CMK (cell line): ENCODE results near the gene MSI2.
A peak's percentile ranks its signal among the peaks of the same experiment; 100 is the strongest.

Source experiments
- DNase-seq: peaks from one replicate; pipeline ENCODE4 v3.0.0-alpha.2; 2010; ENCODE audit warnings: low read depth

Gene MSI2

DNA sequence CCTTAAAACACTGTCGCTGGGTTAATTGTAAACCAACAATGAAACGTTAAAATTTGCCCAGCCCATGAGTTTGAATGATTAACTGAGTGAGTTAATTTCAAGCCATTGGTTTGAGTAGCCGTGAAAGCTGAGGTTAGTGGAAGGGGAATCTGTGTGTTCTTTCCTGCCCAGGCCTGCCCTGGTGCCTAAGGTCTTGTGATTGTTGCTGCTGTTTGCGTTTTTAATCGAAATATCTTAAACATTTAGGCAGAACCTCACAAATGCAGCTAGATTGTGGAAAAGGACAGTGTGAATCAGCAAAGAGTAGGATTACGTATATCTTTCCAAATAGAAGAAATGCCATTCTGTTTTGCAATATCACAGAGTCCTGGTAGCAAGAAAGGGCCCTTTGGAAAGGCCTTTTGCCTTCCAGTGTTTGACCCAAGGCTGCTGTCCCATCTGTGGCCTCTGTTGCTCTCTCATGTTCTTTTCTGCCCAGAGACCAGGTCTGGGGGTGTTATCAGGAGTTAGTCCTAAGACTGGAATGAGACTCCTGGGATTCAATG is 113.8 kb downstream of the MSI2 start:
- no peak for DNase-seq

DNA sequence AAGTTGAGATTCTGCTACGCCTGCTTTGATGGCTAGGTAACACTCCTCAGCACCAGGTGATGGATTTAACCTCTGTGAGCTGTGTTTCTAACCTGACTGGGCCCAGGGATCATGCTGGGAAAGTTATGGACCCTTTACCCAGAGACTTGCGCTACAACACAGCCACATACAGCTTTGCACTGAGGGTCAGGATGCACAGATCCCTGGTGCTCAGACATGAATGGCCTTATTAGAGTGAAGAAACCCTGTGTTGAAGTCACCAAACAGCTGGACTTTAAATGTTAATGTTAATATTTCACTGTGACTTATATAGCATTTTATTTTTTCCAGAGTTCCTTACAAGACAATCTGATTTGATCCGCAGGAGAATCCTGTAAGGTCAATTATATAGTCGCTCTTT is 114.3 kb downstream of the MSI2 start:
- DNase-seq: no peak

DNA sequence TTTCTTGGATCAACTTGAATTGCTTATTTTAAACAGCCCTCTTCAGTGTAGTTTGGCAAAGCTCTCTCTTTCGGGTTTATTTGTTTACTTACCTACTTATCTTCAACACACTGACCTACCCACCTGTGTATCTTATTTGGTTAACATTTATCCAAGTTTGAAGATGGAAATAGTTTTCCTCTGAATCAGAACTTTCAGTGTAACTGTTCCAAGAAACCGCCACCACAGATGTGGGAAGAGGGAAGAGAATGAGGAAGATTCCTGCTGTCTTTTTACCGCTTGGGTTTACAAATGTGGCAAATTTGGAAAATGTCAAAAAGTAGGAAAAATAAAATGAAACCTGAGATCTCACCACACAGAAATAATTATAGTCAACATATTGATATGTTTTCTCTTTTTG is 115.8 kb downstream of the MSI2 start:
- no peak for DNase-seq

DNA sequence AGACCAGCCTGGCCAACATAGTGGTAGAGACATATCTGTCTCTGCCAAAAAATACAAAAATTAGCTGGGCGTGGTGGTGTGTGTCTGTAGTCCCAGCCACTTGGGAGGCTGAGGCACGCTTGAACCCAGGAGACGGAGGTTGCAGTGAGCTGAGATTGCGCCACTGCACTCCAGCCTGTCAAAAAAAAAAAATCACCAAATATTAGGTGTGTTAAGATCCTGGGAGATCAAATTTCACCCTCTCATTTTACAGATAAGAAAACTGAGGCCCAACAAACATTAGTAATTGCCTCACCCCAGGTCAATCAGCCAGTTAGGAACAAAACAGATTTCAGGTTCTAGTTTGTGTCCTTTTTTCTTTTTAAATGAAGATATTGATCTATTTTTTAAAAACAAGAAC is 116.7 kb downstream of the MSI2 start:
- DNase-seq: no peak

DNA sequence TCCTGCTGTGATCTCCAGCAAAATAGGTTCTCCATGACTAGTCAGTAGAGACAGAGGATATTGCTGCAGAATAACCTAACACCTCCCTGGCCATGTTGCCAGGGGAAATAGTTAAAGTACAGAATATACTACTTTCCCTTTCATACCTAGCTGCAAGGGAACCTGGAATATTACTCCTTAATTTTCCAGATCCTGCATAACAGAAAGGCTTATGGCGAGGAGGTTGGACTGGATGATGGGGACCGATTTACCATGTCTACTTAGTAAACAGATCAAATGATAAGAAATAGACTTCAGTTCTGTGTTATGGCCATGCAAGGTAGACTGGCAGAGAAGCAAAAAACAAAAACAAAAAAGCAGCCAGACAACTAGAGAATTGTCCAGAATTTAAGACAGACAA is 117.4 kb downstream of the MSI2 start:
- no peak for DNase-seq

DNA sequence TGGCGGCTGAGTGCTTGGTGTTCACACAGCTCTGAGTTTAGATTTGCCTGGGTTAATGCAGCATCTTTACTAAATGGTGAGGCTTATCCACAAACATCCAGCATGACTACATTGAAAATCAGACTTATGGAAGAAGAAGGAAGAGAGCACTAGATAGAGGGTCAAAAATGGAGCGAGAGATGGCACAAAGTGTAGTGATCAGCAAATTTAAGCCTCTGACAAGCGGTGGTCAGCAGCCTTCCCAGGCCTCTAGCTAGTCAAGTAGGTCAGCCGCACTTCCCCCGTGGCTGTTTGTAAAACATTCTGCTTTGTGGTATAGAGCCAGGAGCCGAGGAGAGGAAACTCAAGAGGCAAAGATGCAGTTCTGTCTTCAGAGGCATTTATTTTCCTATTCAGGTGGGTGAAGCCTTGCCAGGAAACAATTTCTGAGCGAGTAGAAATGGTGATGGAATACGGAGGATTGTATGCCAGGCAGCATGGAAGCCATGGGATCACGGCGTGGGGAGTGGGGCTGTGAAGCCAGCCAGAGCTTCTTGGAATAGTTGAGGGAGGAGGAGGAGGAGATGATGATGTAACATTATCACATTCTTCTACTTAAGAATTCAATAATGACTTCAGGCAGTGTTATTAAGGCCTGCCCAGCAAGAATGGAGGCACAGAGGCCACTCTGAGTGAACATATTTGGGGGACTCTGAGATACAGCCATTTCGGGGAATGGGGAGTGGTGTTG is 118.9 kb downstream of the MSI2 start:
- DNase-seq: no peak

DNA sequence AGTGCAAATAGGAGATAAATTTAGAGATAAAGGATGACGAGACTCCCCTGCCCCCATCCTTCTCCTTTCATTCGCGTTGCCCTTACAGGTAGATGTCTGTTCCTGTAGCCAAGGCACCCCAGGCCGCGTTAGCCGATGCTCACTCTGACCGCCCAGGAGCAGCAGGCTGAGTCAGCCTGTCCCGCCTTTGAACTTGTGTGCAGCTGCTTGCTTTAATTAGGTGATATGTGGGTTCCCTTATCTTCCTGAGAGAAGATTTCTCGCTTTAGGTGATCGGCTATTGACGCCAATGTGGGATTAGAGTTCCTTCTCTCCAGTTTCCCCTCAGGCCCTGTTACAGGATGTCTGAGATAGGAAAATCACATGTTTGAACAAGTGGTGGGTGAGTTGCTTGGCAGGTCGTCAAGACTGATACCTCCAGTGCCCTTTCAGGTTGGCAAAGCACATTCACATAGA is 119.5 kb downstream of the MSI2 start:
- no peak for DNase-seq

DNA sequence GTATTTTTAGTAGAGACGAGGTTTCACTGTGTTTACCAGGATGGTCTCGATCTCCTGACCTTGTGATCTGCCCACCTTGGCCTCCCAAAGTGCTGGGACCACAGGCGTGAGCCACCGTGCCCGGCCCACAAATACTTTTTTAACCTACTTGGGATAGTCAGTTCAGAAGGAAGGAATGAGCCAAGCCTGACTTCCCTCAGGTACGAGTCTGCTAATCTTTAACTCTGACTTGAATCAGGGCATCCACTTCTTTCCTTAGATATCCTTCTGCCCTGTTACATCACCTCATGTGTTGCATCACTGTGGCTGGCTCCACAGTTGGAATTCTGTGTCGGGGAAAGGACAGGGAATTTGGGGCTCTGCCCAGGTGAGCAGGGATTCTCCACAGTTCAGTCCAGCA is 120.8 kb downstream of the MSI2 start:
- no peak for DNase-seq

DNA sequence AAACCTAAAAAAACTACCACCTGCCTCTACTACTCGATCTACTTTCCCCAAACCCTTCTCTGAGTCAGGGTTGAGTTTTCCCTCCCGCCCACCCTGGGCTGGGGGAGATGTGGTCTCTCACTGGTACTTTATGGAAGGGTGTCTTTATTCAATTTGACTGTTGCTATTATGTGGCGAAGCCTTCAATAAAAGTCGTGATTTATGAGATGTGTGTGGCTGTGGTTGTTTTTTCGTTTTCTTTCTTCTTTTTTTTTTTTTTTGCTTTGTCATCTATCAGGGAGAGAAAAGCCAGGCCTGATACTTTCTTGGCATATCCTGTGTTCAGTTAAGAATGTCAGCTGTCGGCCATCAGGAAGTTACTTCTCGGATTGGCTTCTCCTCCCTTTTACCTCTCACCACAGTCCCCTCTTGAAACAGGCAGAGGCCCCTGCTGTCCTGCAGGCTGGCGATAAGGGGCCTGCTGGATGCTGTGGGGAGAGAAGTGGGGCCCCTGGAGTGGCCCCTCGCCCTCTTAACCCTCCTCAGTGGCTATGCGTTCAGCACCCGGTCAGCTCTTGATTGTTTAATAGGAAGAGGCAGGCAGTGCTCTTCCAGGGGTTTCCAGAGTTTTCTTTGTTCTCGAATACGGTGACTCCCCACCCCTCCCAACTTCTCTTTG is 123.0 kb downstream of the MSI2 start:
- peak; percentile 95 for DNase-seq

DNA sequence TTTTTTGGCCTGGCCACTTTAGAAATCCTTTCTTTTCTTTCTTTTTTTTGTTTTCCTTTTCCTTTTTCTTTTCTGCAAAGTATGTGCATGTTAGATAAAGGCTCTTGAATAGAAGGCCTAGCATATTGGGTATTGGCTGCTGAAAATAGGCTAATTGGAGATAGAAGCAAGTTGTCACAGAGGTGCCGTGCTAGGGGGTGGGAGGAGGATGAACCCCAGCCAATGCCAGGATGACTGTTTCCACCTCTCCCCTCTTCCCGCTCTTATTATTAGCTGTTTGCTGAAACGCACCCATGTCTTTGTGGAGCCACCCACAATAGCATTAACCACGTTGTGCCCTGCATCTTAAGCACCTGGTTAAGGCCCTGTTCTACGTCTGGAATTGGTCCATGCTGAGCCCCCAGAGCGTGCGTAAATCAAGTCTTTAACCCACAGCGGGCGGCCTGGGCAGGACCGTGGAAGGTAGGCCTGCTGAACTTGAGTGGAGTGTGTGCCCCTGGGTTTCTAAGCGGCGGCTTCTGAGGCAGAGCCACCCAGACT is 123.6 kb downstream of the MSI2 start:
- no peak for DNase-seq

DNA sequence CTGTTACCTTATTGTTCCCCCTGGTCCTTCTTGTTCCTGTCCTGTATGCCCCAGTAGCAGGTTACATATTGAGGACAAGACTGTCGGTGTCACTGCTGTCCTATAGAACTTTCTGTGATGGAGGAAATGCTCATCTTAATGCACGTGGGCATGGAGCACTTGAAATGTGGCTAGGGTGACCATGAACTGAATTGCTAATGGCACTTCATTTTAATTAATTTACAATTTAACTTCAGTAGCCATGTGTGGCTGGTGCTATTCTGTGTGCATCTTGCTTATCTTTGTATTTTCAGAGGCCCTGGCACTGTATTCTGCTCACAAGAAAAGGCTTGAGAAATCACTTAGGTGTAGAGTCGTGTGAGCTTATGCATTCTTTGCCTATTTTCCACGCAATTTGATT is 125.2 kb downstream of the MSI2 start:
- no peak for DNase-seq

DNA sequence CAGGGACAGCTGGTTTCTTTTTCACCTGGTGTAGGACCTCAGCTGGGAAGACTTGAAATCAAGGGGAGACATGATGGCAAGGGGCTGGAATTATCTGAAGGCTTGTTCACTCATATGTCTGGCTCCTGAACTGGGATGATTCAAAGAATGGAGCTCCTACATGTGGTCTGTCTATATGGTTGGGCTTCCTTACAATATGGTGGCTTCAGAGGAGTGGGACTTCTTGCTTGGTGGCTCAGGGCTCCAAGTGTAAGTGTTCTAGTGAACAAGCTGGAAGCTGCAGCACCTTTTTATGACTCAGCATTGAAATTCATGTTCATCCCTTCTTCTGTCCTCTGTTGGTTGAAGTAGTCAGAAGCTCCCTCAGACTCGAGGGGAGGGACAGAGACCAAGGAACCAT is 127.9 kb downstream of the MSI2 start:
- no peak for DNase-seq

DNA sequence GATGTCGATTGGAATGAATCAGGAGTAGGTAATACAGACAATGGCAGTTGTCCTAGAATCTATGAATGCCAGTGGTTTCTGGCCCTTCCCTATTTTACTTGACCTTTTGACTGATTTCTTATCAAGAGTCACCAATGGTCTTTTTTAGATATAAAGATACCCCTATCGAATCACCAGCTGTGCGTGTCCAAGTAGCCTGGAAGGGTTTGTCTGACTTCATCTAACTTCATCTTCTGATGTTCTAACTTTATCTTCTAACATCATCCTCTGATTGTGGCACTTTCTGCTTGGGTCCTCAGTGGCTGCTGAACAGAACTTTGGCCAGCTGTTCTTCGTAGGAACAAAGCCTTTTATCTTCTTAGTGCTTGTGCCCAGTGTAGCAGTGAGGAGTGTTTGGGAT is 129.7 kb downstream of the MSI2 start:
- DNase-seq: peak; percentile 48

DNA sequence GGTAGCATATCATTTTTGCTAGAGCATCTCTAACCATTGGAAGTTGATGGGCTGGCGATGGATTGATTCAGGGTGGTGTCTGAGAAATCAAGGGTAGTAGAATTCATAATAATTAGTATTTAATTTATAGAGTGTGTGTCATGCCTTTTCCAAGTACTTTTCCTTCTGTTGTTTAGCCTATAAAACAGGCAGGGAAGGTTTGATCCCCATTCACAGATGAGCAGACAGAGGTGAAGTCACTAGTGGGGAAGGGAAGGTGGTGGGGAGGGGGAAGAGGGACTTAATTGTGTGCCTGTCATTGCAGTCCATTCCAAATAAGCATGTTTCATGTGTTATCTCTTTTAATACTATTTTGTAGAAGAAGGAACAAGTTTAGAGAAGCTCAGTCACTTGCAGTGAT is 131.3 kb downstream of the MSI2 start:
- DNase-seq: no peak

DNA sequence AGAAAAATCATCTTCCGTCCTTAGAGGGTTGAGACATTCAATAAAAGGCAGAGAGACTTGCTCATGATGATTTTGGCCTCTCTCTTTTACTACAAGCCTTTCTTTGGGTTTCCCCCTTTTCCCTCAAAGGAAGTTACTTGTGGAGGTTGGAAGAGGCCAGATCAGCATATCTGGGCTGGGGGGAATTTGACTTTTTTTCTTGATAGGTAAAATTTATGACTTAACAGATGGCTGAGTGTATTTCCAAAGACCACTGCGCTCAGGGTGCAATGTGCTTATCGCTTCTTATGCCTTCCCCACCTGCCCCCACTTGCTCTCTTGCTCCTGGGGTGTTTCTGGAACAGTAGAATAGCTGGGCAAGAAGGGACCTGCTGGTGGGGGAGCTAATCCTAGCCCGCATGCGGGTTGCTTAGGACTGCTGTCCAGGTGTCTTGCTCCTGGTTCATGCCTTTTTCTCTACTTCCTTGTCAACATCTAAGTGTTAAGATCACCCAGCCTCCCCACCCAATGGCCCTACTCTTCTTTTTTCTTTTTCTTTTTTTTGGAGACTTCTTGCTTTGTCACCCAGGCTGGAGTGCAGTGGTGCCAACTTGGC is 131.9 kb downstream of the MSI2 start:
- DNase-seq: no peak

DNA sequence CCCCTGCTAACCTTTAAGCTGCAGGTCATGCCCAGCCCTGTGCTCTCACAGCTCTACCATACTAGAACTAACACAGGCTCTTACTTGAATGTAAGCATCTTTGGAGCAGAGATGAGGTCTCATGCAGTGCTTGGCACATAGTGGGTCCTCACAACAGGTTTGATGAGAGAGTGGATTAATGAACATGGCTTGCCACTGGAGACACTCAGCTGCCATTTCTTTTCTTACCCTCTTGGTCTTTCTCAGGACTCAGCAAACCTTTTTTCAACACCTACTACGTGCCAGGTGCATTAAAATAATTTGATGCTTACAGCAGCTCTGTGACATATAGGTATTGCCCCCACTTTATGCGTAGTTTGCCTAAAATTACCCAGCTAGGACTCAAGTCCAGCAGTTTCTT is 133.2 kb downstream of the MSI2 start:
- DNase-seq: no peak

DNA sequence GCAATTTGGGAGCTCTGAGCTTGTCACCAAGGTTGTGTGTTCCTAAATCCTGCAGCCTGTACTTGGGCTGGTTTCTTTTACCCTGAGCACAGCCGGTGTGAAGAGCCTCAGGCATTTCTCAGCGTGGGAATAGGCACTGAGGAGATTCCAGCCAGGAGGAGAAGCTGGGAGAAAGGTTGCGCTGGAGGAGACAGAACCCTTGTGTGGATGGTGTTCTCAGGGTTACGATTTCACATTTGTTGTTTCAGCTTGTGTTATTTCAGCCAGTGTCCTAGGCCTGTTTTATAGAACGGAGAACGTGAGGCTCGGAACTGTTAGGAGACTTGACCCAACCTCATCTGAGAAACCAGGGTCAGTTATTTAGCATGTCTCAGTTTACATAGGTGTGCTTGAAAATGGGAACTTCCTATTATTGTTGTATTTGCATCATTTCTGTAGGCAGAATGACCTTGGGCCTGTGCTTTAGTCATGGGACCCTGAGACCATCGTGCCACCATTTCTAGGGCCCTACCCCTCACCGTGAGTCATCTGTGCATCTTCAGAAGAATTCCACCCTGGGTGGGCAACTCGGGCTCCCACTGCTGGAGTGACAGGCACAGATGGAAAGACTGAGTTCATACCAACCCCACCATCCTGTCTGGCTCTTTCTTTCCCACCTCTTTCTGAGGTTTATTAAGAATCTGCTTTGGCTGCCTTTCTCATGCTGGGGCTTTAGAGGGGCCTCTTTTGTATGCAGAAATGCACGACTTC is 134.9 kb downstream of the MSI2 start:
- DNase-seq: no peak

DNA sequence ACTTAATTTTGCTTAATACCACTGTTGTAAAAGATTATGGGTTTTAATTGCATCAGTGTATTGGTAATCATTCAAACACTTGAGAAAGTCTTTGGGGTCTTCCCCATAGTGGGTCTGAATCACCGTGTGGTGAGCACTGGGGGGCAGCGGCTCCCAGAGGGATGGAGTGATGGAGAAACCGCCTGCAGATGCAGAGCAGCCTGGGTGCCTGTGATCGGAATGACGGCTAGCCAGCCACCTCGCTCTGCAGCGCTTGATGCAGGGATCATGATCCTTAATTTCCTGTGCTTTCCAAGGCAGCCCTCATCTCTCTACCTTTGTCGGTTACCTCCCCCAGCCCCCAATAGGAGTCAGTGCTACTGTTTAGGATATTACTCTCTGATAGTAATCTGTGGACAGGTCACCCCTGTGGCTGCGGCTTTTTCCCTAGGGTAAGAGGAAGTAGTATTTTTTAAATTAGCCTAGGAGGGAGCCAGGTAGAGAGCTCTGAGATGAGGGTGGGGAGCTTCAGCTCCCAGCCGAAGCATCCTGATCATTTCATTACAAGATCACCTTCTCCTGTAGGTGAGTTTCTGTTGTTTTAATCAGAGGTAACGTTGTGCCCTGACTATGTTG is 135.6 kb downstream of the MSI2 start:
- DNase-seq: no peak

DNA sequence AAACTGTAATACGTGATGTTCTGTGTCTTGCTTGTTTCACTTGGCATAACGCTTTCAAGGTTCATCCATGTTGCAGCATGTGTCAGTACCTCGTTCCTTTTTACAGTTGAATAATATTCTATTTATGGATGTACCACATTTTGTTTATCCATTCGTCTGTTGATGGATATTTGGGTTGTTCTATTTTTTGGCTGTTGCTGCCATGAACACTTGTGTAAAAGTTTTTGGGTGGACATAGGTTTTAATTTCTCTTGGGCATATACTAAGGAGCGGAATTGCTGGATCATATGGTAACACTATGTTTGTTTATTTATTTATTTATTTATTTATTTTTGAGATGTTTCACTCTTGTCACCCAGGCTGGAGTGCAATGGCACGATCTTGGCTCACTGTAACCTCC is 137.0 kb downstream of the MSI2 start:
- DNase-seq: no peak

DNA sequence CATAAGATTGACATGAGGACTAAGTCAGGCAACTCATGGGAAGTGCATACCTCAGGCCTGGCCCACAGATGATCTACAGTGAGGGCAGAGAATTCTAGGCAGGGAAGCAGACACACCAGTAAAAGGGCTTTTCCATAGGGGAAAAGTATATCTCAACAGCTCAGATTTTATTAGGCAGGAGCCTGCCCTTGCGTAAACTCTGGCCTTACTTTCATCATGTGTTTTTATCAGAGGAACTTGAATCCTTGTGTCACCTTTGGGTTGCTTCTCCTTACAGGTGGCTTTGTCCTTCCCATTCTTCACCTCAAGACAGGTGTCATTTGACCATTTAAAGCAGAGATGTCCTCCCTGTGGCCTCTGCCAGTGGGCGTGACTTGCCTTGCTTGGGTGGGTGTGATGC is 138.1 kb downstream of the MSI2 start:
- no peak for DNase-seq

DNA sequence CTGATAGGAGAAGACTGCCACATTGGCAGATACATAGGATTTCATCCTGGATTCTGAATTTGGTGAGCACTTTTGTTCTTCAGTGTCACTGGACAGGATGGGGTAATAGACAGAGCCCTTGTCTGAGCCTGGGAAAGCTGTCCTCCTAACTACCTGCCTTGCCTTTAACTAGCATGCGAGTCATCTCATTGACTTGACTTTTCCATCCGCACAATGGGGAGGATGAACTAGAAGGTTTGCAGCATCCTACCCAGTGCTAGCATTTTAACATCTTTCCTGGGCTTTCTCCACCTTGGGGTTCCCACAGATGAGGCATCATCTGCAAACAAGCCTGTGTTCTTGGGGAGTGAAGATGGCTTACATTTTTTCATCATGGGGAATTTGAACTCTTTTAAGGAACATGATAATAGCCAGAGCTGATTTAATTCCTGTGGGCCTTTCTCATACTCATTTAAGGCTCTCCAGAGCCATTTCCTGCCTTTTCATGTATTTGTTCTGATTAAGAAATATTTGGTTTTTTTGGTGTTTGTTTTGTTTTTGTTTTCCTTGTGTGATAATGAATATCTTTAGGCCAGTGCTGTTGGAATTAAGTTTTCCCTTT is 139.5 kb downstream of the MSI2 start:
- DNase-seq: no peak
